GM10847 (cell line): ENCODE data around the gene PTP4A2.

Source experiments
- POLR2A ChIP-seq: IDR thresholded peaks from 2 replicates; pipeline ENCODE4 v1.6.1; 2011; ENCODE audit not compliant: insufficient read length; ENCODE audit errors: extremely low read depth

Gene PTP4A2

GRCh38 chr1:31938184-31938975 is at the start of gene PTP4A2:
Gene PTP4A2, minus strand, starts transcription at chr1:31938368. Its CDS starts 19,303 bp downstream, at chr1:31919065.
- TF ChIP-seq POLR2A: peak; percentile 81

- TF ChIP-seq POLR2A: no peak
Observed at GRCh38 chr1:31987135-31987619, 49.0 kb upstream of the PTP4A2 start.

- no peak for TF ChIP-seq POLR2A
Observed at GRCh38 chr1:31985430-31985829, 47.3 kb upstream of the PTP4A2 start.

DNA sequence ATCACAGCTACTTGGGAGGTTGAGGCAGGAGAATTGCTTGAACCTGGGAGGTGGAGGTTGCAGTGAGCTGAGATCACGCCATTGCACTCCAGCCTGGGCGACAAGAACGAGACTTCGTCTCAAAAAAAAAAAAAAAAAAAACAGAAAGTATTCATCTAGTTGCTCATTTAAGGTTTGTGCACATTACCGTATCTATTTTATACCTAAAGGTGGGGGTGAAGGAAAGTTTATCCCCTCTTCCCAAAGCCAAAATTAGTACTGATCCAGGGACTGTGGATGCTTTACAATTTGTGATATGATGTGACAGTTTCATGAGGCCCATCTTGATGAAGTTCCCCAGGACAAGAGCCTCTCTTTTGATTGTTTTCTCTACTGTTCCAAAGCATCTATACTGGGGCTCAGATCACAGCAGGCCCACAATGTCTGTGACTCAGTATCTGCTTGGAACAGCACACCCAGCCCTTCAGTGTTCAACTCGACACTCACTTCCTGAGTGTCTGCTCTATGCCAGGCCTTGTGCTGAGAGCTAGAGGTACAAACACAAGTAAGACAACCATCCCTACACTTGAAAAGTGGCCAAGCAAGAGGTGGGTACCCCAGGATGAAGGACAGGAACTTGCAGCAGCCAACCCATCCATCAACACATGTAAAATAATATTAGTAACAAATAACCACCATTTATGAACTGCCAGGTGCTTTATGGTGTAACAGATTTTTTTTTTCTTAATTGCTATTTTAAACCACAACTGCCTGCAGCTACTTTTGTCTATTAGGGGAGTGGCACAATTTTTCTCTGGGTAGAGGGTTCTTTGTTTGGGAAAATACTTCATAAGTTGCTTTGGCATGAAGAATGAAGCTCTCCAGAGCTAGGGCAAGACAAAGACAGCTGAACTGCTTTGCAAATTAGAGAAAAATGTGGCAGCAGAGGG is 46.5 kb upstream of the PTP4A2 start:
- no peak for TF ChIP-seq POLR2A

DNA sequence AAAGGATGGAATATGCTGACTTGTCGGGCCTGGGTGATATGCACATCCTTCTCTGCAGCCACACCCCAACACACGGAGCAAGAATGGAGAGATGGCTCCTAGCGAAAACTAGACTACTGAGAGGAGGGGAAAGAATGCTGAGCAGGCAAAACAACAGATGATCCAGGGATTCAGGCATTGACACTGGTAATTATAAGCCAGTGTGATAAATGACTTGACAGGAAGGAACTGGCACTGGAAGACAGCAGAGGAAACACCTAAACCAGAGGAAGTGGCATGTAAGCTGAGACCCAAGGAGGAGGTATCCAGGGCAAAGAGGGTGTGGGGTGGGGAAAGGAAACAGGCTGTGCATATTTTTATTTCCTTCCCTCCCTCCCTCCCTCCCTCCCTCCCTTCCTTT is 43.8 kb upstream of the PTP4A2 start:
- no peak for TF ChIP-seq POLR2A

- no peak for TF ChIP-seq POLR2A
Observed at GRCh38 chr1:31981456-31981839, 43.3 kb upstream of the PTP4A2 start.

DNA sequence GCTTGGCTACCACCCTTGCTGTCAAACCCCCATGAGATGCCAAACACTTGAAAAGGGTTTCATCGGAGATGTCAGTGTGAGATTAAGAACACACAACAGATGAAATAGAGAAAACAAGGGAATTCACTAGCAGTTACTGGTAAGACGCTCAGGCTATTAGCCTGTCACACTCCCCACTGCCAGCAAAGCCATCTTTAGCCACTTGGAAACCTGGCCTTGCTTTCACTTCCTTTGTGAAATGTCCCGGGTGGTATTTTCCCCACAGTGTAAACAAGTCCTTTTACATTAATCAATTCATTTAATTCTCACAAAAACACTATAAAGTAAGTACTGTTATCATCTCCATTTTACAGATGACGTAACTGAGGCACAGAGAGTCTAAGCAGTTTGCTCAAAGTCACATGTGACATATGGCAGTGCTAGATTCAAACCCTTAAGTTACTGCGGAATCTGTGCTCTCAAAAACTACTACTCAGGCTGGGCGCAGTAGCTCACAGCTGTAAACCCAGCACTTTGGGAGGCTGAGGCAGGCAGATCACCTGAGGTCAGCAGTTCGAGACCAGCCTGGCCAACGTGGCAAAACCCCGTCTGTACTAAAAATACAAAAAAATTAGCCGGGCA is 42.8 kb upstream of the PTP4A2 start:
- no peak for TF ChIP-seq POLR2A

- TF ChIP-seq POLR2A: no peak
Observed at GRCh38 chr1:31978843-31979400, 40.8 kb upstream of the PTP4A2 start.

DNA sequence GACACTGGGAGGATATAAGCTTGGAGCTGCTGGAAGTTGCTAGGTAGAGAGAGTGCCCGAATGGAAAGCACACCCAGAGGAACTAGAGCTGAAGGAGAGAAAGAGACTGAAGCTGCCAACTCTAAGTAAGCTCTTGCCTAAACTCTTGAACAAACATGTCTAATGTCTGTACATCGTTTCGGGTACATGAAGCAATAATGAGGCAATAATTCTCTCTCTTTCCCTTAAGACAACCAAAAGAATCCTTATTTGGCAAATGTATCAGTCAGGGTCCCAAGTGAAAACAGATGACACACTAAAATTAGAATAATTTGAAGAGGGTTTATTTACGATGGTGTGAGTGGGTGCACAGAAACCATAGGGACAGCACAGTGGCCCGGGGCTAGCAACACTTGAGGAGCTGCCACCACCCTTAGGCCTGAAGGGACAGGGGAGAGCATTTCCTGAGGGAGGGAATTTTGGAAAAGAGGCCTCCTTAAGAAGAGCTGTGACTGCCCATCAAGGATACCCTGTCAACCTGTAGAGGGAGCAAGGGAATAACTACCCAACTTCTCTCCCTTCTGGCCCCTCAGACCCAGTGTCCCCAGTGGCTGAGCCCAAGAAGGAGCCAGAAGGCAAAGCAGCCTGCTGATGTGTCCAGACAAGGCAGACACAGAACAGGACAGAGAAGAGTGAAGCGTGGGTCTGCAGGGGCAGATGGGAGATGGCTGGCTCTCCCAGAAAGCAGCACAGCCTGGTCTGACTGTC is 39.4 kb upstream of the PTP4A2 start:
- TF ChIP-seq POLR2A: no peak

- TF ChIP-seq POLR2A: no peak
Observed at GRCh38 chr1:31976401-31976800, 38.2 kb upstream of the PTP4A2 start.

DNA sequence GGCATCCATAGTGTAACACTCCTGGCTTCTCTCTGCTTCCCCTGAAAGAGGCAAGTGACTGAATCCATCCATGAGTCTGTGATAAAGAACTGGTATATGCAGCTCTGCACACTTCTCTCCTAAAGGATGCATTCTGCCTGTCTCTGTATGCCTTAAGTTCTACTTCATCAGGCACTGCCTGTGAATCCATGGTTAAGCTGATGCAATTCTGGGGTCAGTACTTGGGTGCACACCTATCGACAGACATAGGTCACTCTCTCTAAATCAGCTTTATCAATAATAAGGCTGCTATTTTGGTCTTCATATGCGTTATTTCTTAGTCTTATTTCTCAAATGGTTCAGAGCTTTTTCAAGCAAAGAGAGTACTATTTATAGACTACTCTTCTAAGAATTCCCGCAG is 32.7 kb upstream of the PTP4A2 start:
- TF ChIP-seq POLR2A: no peak

DNA sequence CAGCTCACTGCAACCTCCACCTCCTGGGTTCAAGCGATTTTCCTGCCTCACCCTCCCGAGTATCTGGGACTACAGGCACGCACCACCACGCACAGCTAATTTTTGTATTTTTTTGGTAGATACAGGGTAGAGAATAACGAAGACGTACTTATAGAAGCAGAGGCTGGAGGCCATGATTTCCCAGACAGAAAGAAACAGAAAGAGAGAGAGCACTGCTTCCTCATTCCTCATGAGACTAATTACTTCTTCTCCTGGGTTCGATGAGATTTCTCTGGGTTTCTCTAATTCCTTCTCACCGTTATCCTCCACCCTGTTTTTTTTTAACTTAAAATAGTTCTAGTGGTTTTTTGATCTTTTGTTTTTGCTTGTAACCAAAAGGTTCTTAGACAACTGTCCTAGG is 23.4 kb upstream of the PTP4A2 start:
- TF ChIP-seq POLR2A: no peak

GRCh38 chr1:31959521-31960340 is 21.6 kb upstream of the PTP4A2 start:
- TF ChIP-seq POLR2A: no peak
